ENCODE results near the gene SAT2.

The SAT2 gene

DNA sequence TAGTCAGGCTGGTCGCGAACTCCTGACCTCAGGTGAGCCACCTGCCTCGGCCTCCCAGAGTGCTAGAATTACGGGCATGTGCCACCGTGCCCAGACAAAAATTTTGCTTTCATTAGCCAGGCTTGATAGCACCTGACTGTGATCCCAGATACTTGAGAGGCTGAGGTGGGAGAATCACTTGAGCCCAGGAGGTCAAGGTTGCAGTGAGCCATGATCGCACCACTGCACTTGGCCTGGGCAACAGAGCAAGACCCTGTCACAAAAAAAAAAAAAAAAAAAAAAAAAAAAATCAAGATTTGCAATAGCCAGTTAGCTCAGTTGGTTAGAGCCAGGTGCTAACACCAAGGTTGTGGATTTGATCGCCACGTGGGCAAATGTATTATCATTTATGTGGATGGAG, 6.8 kb downstream of the SAT2 start:
- ATAC-seq: no peak
- no peak for TF ChIP-seq BACH2 (CRISPR knock-in tag; IDR thresholded peaks at IDR 0.05; ENCODE audit: borderline replicate concordance)
- no peak for TF ChIP-seq ZFP3 (CRISPR knock-in tag; IDR thresholded peaks at IDR 0.05)
- TF ChIP-seq TOX (CRISPR knock-in tag; IDR thresholded peaks at IDR 0.05; ENCODE audit: borderline replicate concordance): no peak
- TF ChIP-seq SNAI2 (CRISPR knock-in tag; IDR thresholded peaks at IDR 0.05): no peak
- no peak for TF ChIP-seq OSR1 (CRISPR knock-in tag; IDR thresholded peaks at IDR 0.05)
- TF ChIP-seq, protein P1, sequence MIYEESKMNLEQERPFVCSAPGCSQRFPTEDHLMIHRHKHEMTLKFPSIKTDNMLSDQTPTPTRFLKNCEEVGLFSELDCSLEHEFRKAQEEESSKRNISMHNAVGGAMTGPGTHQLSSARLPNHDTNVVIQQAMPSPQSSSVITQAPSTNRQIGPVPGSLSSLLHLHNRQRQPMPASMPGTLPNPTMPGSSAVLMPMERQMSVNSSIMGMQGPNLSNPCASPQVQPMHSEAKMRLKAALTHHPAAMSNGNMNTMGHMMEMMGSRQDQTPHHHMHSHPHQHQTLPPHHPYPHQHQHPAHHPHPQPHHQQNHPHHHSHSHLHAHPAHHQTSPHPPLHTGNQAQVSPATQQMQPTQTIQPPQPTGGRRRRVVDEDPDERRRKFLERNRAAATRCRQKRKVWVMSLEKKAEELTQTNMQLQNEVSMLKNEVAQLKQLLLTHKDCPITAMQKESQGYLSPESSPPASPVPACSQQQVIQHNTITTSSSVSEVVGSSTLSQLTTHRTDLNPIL (CRISPR knock-in tag; IDR thresholded peaks at IDR 0.05; ENCODE audit: low read depth): no peak
- TF ChIP-seq ARNTL (CRISPR knock-in tag; IDR thresholded peaks at IDR 0.05; ENCODE audit: borderline replicate concordance, low read depth): no peak
- no peak for TF ChIP-seq ZC3H10 (CRISPR knock-in tag; IDR thresholded peaks at IDR 0.05)
- TF ChIP-seq, protein P2, sequence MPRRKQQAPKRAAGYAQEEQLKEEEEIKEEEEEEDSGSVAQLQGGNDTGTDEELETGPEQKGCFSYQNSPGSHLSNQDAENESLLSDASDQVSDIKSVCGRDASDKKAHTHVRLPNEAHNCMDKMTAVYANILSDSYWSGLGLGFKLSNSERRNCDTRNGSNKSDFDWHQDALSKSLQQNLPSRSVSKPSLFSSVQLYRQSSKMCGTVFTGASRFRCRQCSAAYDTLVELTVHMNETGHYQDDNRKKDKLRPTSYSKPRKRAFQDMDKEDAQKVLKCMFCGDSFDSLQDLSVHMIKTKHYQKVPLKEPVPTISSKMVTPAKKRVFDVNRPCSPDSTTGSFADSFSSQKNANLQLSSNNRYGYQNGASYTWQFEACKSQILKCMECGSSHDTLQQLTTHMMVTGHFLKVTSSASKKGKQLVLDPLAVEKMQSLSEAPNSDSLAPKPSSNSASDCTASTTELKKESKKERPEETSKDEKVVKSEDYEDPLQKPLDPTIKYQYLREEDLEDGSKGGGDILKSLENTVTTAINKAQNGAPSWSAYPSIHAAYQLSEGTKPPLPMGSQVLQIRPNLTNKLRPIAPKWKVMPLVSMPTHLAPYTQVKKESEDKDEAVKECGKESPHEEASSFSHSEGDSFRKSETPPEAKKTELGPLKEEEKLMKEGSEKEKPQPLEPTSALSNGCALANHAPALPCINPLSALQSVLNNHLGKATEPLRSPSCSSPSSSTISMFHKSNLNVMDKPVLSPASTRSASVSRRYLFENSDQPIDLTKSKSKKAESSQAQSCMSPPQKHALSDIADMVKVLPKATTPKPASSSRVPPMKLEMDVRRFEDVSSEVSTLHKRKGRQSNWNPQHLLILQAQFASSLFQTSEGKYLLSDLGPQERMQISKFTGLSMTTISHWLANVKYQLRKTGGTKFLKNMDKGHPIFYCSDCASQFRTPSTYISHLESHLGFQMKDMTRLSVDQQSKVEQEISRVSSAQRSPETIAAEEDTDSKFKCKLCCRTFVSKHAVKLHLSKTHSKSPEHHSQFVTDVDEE (CRISPR knock-in tag; IDR thresholded peaks at IDR 0.05): no peak
- TF ChIP-seq, protein P3, sequence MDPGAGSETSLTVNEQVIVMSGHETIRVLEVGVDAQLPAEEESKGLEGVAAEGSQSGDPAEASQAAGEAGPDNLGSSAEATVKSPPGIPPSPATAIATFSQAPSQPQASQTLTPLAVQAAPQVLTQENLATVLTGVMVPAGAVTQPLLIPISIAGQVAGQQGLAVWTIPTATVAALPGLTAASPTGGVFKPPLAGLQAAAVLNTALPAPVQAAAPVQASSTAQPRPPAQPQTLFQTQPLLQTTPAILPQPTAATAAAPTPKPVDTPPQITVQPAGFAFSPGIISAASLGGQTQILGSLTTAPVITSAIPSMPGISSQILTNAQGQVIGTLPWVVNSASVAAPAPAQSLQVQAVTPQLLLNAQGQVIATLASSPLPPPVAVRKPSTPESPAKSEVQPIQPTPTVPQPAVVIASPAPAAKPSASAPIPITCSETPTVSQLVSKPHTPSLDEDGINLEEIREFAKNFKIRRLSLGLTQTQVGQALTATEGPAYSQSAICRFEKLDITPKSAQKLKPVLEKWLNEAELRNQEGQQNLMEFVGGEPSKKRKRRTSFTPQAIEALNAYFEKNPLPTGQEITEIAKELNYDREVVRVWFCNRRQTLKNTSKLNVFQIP (CRISPR knock-in tag; IDR thresholded peaks at IDR 0.05; ENCODE audit: borderline replicate concordance, low read depth): no peak
- TF ChIP-seq ESRRG (CRISPR knock-in tag; IDR thresholded peaks at IDR 0.05): no peak
- no peak for TF ChIP-seq GLIS3 (CRISPR knock-in tag; IDR thresholded peaks at IDR 0.05)
- no peak for TF ChIP-seq ZNF70 (CRISPR knock-in tag; IDR thresholded peaks at IDR 0.05)
- TF ChIP-seq CSDC2 (CRISPR knock-in tag; IDR thresholded peaks at IDR 0.05): no peak
- TF ChIP-seq ZFP30 (CRISPR knock-in tag; IDR thresholded peaks at IDR 0.05): no peak
- no peak for TF ChIP-seq ZNF565 (CRISPR knock-in tag; conservative IDR thresholded peaks at IDR 0.05; ENCODE audit: low read depth)
- TF ChIP-seq TCF4 (CRISPR knock-in tag; IDR thresholded peaks at IDR 0.05; ENCODE audit: borderline replicate concordance): no peak
- no peak for TF ChIP-seq ZNF8 (CRISPR knock-in tag; IDR thresholded peaks at IDR 0.05)

DNA sequence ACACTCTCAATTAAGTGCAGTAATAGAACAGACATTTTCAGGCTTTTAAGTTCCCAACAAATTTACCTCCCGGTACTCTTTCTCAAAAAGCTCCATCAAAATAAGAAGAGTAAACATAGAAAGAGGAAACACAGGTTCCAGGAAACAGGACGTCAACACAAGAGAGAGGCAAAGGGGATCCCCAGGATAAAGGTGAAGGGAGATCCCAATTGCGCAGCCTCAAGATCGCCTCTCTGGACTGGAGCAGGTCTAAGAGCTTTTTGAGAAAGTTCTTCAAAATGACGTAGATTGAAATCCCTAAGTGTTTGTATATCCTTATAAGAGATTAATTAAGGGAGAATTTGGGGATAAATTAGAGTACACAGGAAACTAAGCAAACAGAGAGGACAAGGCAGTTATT, 9.0 kb downstream of the SAT2 start:
- no peak for TF ChIP-seq ZNF565 (CRISPR knock-in tag; conservative IDR thresholded peaks at IDR 0.05; ENCODE audit: low read depth)
- TF ChIP-seq TCF4 (CRISPR knock-in tag; IDR thresholded peaks at IDR 0.05; ENCODE audit: borderline replicate concordance): no peak
- TF ChIP-seq OSR1 (CRISPR knock-in tag; IDR thresholded peaks at IDR 0.05): no peak
- TF ChIP-seq, protein P2 (CRISPR knock-in tag; IDR thresholded peaks at IDR 0.05): no peak
- no peak for TF ChIP-seq ZFP3 (CRISPR knock-in tag; IDR thresholded peaks at IDR 0.05)
- TF ChIP-seq, protein P3 (CRISPR knock-in tag; IDR thresholded peaks at IDR 0.05; ENCODE audit: borderline replicate concordance, low read depth): no peak
- no peak for TF ChIP-seq PPARA (CRISPR knock-in tag; IDR thresholded peaks at IDR 0.05; ENCODE audit: borderline replicate concordance)
- no peak for TF ChIP-seq GLIS3 (CRISPR knock-in tag; IDR thresholded peaks at IDR 0.05)
- TF ChIP-seq BACH2 (CRISPR knock-in tag; IDR thresholded peaks at IDR 0.05; ENCODE audit: borderline replicate concordance): no peak
- TF ChIP-seq TOX (CRISPR knock-in tag; IDR thresholded peaks at IDR 0.05; ENCODE audit: borderline replicate concordance): no peak
- TF ChIP-seq CSDC2 (CRISPR knock-in tag; IDR thresholded peaks at IDR 0.05): no peak
- TF ChIP-seq ZNF8 (CRISPR knock-in tag; IDR thresholded peaks at IDR 0.05): no peak
- TF ChIP-seq, protein P1 (CRISPR knock-in tag; IDR thresholded peaks at IDR 0.05; ENCODE audit: low read depth): no peak
- no peak for TF ChIP-seq SNAI2 (CRISPR knock-in tag; IDR thresholded peaks at IDR 0.05)
- TF ChIP-seq RARB (CRISPR knock-in tag; IDR thresholded peaks at IDR 0.05): no peak
- no peak for TF ChIP-seq ISL1 (CRISPR knock-in tag; IDR thresholded peaks at IDR 0.05)
- TF ChIP-seq ESRRG (CRISPR knock-in tag; IDR thresholded peaks at IDR 0.05): no peak
- no peak for ATAC-seq
